Prostate gland (tissue), 2 donors: Measurements from ENCODE around the gene SSPN.

Source experiments
- CTCF ChIP-seq, 4 experiments: fragments of 200-600 bp in 2 of 4; fragments of 450-650 bp in 2 of 4; sonication (generic) in 2 of 4; IDR thresholded peaks; 1 replicate in 3 of 4; 2 replicates in 1 of 4; pipeline ENCODE4 v1.5.1; 2016 to 2019; ENCODE audit warnings: antibody characterized with exemption in 4 of 4, mild to moderate bottlenecking in 2 of 4, moderate library complexity in 2 of 4
- POLR2A ChIP-seq: fragments of 450-650 bp; IDR thresholded peaks from one replicate; pipeline ENCODE4 v1.6.1; 2016; ENCODE audit warnings: antibody characterized with exemption, mild to moderate bottlenecking
- POLR2AphosphoS5 ChIP-seq: sonication (generic); formaldehyde crosslinking; IDR thresholded peaks from one replicate; pipeline ENCODE4 v1.6.1; 2017; ENCODE audit warnings: antibody characterized with exemption

- TF ChIP-seq CTCF (IDR thresholded peaks at IDR 0.05) (peak in 1 of 4 experiments; percentile 8), POLR2A (no peak), POLR2AphosphoS5 (peak; percentile 90)
These were observed 79.3 kb downstream of the SSPN start for GRCh38 chr12:26274441-26275312.
